ENCODE measurements around the gene SIK3. TPM values are rescaled to one million over a fixed set of nuclear protein-coding genes. Genes with fewer than 3 reads are reported as not detected.

SIK3 gene
- polyA plus RNA-seq, 1 experiment = 7.3 TPM

- H3K36me3 ChIP-seq (ENCODE audit: control insufficient read depth, insufficient read depth, low read length) = no peaks in the 10 kb centered on the region
- ChIA-PET CTCF (interaction anchor here (0.7 to 0.8 kb wide), 2 partner anchors 10 to 18 kb away, joined by 3 read pairs; no protein-coding TSS in a partner anchor), POLR2A (no interaction called here)
- H3K4me3 ChIP-seq (ENCODE audit: low read depth, low read length) = no peak overlapping the region
- TF ChIP-seq, protein P1, sequence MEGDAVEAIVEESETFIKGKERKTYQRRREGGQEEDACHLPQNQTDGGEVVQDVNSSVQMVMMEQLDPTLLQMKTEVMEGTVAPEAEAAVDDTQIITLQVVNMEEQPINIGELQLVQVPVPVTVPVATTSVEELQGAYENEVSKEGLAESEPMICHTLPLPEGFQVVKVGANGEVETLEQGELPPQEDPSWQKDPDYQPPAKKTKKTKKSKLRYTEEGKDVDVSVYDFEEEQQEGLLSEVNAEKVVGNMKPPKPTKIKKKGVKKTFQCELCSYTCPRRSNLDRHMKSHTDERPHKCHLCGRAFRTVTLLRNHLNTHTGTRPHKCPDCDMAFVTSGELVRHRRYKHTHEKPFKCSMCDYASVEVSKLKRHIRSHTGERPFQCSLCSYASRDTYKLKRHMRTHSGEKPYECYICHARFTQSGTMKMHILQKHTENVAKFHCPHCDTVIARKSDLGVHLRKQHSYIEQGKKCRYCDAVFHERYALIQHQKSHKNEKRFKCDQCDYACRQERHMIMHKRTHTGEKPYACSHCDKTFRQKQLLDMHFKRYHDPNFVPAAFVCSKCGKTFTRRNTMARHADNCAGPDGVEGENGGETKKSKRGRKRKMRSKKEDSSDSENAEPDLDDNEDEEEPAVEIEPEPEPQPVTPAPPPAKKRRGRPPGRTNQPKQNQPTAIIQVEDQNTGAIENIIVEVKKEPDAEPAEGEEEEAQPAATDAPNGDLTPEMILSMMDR (IDR thresholded peaks at IDR 0.05; ENCODE audit: insufficient read depth, low read depth, low read length) = no peak
- no peak for DNase-seq (ENCODE audit: low read depth)
- no peaks in the 10 kb centered on the region for H3K27me3 ChIP-seq (ENCODE audit: control insufficient read depth, insufficient read depth, low read length)
Measured at GRCh38 chr11:117002639-117003299, 95.5 kb downstream of the SIK3 start.

DNA sequence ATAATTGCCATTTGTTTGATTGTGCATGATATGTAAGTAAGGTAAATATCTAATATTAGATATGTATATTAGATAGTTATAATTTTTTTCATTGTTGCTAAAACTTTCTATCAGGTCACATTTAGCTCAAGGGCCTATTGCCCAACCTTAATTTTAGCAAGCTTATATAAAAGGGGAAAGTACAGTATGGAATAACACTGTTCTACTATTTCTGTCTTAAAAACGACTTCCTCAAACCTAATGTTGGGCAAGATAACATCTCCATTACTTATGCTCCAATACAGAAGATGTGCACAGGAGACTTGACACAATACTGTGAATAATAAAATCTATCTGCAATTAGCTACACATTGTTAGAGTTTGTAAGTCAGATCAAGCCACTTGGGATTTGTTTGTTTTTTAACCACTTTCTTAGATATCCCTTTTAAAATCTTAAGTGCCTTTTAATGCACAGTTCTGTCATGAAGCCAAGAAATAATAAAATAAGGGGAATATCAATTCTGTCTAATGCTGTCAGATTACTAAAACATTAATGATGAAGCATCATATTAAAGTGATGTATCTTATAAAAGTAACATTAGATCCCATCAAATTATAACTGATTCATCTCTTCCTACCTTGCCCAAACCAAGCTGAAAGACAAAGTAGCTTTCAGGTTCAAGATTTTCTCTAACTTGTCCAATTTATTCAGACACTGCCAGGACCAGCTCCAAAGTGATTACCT lies 98.1 kb downstream of the SIK3 start:
- Histone ChIP-seq H3K4me3 (ENCODE audit: low read depth, low read length) (no peak overlapping the region), H3K36me3 (ENCODE audit: control insufficient read depth, insufficient read depth, low read length) (no peaks in the 10 kb centered on the region), H3K27me3 (ENCODE audit: control insufficient read depth, insufficient read depth, low read length) (no peaks in the 10 kb centered on the region)
- ChIA-PET CTCF (no interaction called here), POLR2A (no interaction called here)
- DNase-seq (ENCODE audit: low read depth) = no peak
- TF ChIP-seq, protein P1 (IDR thresholded peaks at IDR 0.05; ENCODE audit: insufficient read depth, low read depth, low read length) = no peak

GRCh38 chr11:116997071-116997470 lies 101.2 kb downstream of the SIK3 start:
- ChIA-PET CTCF (interaction anchor here (1.1 to 1.2 kb wide), 2 partner anchors 11 to 29 kb away, joined by 3 read pairs; no protein-coding TSS in a partner anchor), POLR2A (no interaction called here)
- H3K36me3 ChIP-seq (ENCODE audit: control insufficient read depth, insufficient read depth, low read length) = no peaks in the 10 kb centered on the region
- TF ChIP-seq, protein P1 (IDR thresholded peaks at IDR 0.05; ENCODE audit: insufficient read depth, low read depth, low read length) = no peak
- no peaks in the 10 kb centered on the region for H3K27me3 ChIP-seq (ENCODE audit: control insufficient read depth, insufficient read depth, low read length)
- DNase-seq (ENCODE audit: low read depth) = no peak
- no peak overlapping the region for H3K4me3 ChIP-seq (ENCODE audit: low read depth, low read length)

DNA sequence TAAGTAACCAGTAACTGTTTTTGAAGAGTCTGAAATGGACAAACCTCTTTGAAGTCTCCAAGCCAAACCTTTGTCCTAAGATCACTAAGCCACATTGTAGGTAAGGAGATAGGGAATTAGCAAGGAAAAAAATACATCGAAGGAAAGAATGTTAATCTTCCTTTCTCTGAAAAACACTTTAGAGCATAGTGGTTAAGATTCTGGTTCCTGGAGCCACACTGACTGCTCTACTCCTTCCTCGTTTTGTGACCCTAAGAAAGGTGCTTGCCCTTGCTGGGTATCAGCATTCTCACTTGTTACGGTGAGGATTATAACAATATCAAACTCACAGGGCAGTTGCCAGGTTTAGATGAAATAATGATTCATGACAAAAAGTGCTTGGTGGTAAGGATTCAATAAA lies 104.0 kb downstream of the SIK3 start:
- no peaks in the 10 kb centered on the region for H3K27me3 ChIP-seq (ENCODE audit: control insufficient read depth, insufficient read depth, low read length)
- POLR2A ChIA-PET = no interaction called here
- no peak for DNase-seq (ENCODE audit: low read depth)
- CTCF ChIA-PET = interaction anchor here (0.7 kb wide), 1 partner anchor 114 kb away, joined by 3 read pairs; no protein-coding TSS in a partner anchor
- no peaks in the 10 kb centered on the region for H3K36me3 ChIP-seq (ENCODE audit: control insufficient read depth, insufficient read depth, low read length)
- H3K4me3 ChIP-seq (ENCODE audit: low read depth, low read length) = no peak overlapping the region
- TF ChIP-seq, protein P1 (IDR thresholded peaks at IDR 0.05; ENCODE audit: insufficient read depth, low read depth, low read length) = no peak

GRCh38 chr11:116993599-116993998 lies 104.6 kb downstream of the SIK3 start:
- no peak overlapping the region for H3K4me3 ChIP-seq (ENCODE audit: low read depth, low read length)
- ChIA-PET CTCF (interaction anchor here (0.7 to 1.1 kb wide), 2 partner anchors 44 to 114 kb away, joined by 3 read pairs; no protein-coding TSS in a partner anchor), POLR2A (no interaction called here)
- TF ChIP-seq, protein P1 (IDR thresholded peaks at IDR 0.05; ENCODE audit: insufficient read depth, low read depth, low read length) = no peak
- DNase-seq (ENCODE audit: low read depth) = no peak
- no peaks in the 10 kb centered on the region for H3K27me3 ChIP-seq (ENCODE audit: control insufficient read depth, insufficient read depth, low read length)
- no peaks in the 10 kb centered on the region for H3K36me3 ChIP-seq (ENCODE audit: control insufficient read depth, insufficient read depth, low read length)

All from BJ (cell line).